ENCODE measurements around the gene PAX5.

The PAX5 gene

DNA sequence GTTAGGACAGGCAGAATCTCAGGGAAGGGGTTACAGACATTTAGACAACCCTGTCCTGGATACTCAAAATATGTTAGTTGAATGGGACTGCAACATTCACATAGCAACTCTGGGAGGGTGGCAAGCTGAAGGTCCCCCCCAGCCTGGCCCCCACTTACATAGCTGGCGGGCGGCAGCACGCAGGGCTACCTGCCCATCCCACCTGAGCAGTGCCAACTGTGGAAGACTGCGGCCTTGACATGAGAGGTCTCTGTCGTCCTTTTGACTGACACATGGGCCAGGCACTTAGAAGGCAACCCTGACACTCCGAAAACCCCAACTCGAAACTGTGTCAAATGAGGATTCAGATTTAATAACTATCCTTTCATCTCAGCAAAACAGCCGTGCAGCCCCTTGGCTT is 16.5 kb downstream of the PAX5 start:
- no peak overlapping the region for H3K27ac ChIP-seq
- no peaks in the 10 kb centered on the region for H3K27me3 ChIP-seq (ENCODE audit: insufficient read depth, low read depth, severe bottlenecking)
- TF ChIP-seq, protein P1, sequence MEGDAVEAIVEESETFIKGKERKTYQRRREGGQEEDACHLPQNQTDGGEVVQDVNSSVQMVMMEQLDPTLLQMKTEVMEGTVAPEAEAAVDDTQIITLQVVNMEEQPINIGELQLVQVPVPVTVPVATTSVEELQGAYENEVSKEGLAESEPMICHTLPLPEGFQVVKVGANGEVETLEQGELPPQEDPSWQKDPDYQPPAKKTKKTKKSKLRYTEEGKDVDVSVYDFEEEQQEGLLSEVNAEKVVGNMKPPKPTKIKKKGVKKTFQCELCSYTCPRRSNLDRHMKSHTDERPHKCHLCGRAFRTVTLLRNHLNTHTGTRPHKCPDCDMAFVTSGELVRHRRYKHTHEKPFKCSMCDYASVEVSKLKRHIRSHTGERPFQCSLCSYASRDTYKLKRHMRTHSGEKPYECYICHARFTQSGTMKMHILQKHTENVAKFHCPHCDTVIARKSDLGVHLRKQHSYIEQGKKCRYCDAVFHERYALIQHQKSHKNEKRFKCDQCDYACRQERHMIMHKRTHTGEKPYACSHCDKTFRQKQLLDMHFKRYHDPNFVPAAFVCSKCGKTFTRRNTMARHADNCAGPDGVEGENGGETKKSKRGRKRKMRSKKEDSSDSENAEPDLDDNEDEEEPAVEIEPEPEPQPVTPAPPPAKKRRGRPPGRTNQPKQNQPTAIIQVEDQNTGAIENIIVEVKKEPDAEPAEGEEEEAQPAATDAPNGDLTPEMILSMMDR (IDR thresholded peaks at IDR 0.05; ENCODE audit: low read depth, low read length): no peak
- peaks cover 87% of the 10 kb centered on the region for H3K36me3 ChIP-seq
- no peak overlapping the region for H3K4me3 ChIP-seq (ENCODE audit: low read depth, low read length)
- no peak for DNase-seq
- H3K9me3 ChIP-seq (ENCODE audit: severe bottlenecking): no peaks in the 10 kb centered on the region

DNA sequence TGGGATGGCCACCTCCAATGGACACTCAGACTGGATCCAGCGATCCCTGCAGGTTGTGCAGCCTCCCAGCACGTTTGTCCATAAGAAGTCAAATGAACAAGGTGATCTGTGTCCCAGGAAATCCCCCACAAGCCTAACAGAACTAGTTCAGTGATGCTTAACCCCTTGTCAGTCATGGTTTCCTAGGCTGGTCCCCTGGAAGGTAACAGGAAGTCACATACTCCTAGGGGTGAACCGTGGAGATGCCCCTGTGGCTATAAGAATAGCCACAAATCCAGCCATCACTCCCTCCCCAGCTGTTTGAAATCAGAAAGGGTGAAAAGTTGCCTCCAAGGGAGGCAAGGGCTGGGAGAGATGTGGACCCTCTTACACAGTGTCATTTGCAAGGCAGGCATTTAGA is 22.5 kb downstream of the PAX5 start:
- no peaks in the 10 kb centered on the region for H3K27me3 ChIP-seq (ENCODE audit: insufficient read depth, low read depth, severe bottlenecking)
- no peak overlapping the region for H3K27ac ChIP-seq
- TF ChIP-seq, protein P1 (IDR thresholded peaks at IDR 0.05; ENCODE audit: low read depth, low read length): no peak
- DNase-seq: no peak
- H3K9me3 ChIP-seq (ENCODE audit: severe bottlenecking): no peaks in the 10 kb centered on the region
- no peak overlapping the region for H3K4me3 ChIP-seq (ENCODE audit: low read depth, low read length)
- H3K36me3 ChIP-seq: peaks cover 88% of the 10 kb centered on the region

DNA sequence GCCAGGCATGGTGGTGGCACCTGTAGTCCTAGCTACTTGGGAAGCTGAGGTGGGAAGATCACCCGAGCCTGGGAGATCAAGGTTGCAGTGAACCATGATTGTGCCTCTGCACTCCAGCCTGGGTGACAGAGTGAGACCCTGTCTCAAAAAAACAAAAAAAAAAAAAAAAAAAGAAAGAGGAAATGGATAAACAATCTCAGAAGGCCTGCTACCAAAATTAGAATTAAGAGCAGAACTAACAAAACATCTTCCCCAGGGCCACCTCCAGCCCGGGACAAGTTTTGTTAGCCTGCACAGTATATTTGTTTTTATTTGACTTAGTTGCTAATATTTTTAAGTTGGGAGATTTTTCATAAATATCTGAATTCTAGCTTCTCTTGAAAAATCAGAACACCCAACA is 23.1 kb downstream of the PAX5 start:
- DNase-seq: no peak
- Histone ChIP-seq H3K9me3 (ENCODE audit: severe bottlenecking) (no peaks in the 10 kb centered on the region), H3K4me3 (ENCODE audit: low read depth, low read length) (no peak overlapping the region), H3K36me3 (peaks cover 89% of the 10 kb centered on the region), H3K27me3 (ENCODE audit: insufficient read depth, low read depth, severe bottlenecking) (no peaks in the 10 kb centered on the region), H3K27ac (no peak overlapping the region)
- TF ChIP-seq, protein P1 (IDR thresholded peaks at IDR 0.05; ENCODE audit: low read depth, low read length): no peak

DNA sequence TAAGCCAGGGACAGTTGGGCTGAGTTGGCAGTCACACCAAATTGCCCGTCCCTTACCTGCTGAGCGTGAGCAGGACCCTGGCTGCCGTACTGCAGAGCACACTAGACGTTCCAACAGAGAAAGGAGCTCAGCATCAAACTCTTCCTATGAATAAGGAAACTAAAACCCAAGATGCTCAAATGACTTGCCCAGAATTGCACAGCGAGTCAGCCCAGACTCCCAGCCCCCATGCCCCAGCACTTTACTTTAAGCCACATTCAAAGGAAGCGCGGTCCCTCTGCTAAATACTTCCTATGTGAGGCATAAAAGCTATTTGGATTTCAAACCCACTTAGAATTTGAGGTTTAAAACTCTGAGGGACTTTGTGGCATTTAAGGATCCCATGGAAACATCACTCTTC is 23.9 kb downstream of the PAX5 start:
- Histone ChIP-seq H3K36me3 (peaks cover 91% of the 10 kb centered on the region), H3K4me3 (ENCODE audit: low read depth, low read length) (no peak overlapping the region), H3K27me3 (ENCODE audit: insufficient read depth, low read depth, severe bottlenecking) (no peaks in the 10 kb centered on the region), H3K27ac (no peak overlapping the region), H3K9me3 (ENCODE audit: severe bottlenecking) (no peaks in the 10 kb centered on the region)
- TF ChIP-seq, protein P1 (IDR thresholded peaks at IDR 0.05; ENCODE audit: low read depth, low read length): no peak
- DNase-seq: no peak

DNA sequence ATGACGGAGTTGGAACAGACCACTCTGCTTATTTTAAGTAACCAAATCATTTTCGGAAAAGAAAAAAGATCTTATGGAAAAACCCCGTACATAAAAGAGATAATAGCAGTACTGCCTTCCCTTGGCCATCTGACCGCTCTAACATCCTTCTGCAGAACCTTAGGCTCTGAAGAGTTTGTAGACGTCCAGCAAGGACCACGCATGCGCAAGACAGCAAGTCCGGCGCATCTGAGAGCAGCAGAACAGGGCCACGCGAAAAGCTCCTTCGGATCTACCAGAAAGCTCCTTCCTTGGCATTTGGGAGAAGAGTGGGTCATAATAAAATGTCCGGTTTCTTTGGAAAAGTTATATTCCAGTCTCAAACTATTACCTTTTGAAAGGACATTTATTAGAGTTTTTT is 26.8 kb downstream of the PAX5 start:
- Histone ChIP-seq H3K9me3 (ENCODE audit: severe bottlenecking) (no peaks in the 10 kb centered on the region), H3K4me3 (ENCODE audit: low read depth, low read length) (no peak overlapping the region), H3K27me3 (ENCODE audit: insufficient read depth, low read depth, severe bottlenecking) (no peaks in the 10 kb centered on the region), H3K36me3 (peaks cover 88% of the 10 kb centered on the region), H3K27ac (no peak overlapping the region)
- TF ChIP-seq, protein P1 (IDR thresholded peaks at IDR 0.05; ENCODE audit: low read depth, low read length): no peak
- no peak for DNase-seq

DNA sequence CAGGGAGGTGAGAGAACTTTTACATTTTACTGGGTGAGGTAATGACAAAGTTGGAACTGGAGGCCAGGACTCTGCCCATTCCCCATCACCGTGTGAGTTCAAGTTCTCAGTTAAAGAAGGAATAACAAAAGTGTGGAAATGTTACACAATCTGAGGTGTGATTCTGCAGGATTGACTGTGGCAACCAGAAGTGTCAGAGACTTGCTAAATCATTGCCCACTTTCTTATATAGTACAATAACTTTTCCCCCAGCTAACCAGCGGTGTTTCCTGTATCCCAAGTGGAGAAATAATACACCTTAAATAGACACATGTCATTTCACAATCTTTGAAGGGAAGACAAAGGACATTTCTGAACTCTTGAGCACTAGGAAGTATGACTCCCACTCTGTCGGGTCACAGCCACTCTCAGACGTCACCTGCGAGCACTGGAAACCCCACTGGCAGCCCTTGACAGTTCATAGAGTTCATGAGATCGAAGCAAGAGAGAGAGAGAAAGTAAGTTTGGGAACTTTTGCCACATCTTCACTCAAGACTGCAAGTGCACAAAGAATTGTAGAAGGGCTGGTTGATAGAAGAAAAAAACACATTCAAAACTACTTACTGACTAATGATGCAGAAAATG is 28.4 kb downstream of the PAX5 start:
- TF ChIP-seq, protein P1 (IDR thresholded peaks at IDR 0.05; ENCODE audit: low read depth, low read length): no peak
- Histone ChIP-seq H3K36me3 (peaks cover 84% of the 10 kb centered on the region), H3K9me3 (ENCODE audit: severe bottlenecking) (no peaks in the 10 kb centered on the region), H3K4me3 (ENCODE audit: low read depth, low read length) (no peak overlapping the region), H3K27ac (no peak overlapping the region), H3K27me3 (ENCODE audit: insufficient read depth, low read depth, severe bottlenecking) (no peaks in the 10 kb centered on the region)
- no peak for DNase-seq
